GM12875 (cell line): Measurements from ENCODE around the gene FIBIN.

ENCODE experiments used
- H3K4me3 ChIP-seq: one replicate; pipeline ENCODE4 v1.5.1; 2011; ENCODE audit warnings: low read depth, low read length, control low read depth
- TF ChIP-seq, protein P1 (sequence below): IDR thresholded peaks from 2 replicates; pipeline ENCODE4 v1.5.1; 2011; ENCODE audit warnings: low read depth, mild to moderate bottlenecking, control low read depth, inconsistent platforms, low read length, moderate library complexity, borderline replicate concordance; ENCODE audit not compliant: insufficient read depth

Gene FIBIN

DNA sequence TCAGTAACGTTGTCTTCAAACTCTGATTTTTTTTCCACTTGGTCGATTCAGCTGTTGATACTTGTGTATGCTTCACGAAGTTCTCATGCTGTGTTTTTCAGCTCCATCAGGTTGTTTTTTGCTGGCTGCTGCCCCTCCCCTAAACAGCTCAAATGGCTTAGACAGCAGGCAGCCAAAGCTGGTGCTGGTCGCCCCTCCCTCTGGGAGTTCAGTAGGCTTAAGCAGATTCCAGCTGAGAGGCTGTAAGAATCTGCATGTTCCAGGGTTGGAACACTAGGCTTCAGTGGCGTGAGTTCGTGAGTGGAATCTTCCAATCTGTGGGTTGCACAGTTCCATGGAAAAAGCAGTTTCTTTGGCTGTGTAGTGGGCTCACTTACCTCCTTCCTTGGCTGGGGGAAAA, 10.3 kb upstream of the FIBIN start:
- H3K4me3 ChIP-seq = no peak overlapping the region
- TF ChIP-seq, protein P1, sequence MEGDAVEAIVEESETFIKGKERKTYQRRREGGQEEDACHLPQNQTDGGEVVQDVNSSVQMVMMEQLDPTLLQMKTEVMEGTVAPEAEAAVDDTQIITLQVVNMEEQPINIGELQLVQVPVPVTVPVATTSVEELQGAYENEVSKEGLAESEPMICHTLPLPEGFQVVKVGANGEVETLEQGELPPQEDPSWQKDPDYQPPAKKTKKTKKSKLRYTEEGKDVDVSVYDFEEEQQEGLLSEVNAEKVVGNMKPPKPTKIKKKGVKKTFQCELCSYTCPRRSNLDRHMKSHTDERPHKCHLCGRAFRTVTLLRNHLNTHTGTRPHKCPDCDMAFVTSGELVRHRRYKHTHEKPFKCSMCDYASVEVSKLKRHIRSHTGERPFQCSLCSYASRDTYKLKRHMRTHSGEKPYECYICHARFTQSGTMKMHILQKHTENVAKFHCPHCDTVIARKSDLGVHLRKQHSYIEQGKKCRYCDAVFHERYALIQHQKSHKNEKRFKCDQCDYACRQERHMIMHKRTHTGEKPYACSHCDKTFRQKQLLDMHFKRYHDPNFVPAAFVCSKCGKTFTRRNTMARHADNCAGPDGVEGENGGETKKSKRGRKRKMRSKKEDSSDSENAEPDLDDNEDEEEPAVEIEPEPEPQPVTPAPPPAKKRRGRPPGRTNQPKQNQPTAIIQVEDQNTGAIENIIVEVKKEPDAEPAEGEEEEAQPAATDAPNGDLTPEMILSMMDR = no peak

DNA sequence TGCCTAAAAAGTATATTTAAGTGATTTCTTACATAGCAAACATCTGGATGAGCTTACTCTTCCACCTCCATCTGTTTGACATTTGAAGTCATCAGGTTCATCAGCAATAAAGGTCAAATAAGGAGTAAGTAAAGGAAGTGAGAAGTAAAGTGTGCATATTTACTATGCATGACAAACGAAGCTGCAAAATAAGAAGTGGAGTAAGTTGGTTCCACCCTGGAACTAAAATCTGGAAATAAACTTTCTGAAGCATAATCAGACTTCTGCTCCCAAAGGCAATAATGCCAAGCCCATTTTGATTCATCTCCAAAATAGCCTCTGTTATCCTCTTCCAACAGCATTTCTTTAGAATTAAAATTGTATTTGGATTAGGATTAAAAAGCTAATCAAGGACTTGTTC, 8.4 kb upstream of the FIBIN start:
- no peak overlapping the region for H3K4me3 ChIP-seq
- TF ChIP-seq, protein P1 = no peak

DNA sequence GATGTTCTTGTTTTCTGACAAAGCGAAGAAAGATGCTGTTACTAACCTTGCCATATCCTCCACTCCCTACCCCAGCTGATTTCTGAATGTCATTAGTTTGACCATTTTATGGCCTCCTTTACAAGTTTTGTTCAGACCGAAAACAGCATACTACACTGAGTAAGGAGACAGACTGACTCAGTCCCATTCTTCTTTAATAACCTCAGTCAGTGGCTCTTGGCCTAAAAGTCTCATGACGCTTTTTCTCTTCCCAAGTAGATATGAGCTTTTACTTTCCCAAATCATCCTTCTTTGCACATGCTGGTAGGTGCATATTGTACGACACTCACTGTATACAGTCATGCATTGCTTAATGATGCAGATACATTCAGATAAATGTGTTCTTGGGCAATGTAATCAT, 8.0 kb upstream of the FIBIN start:
- TF ChIP-seq, protein P1 = no peak
- H3K4me3 ChIP-seq = no peak overlapping the region

DNA sequence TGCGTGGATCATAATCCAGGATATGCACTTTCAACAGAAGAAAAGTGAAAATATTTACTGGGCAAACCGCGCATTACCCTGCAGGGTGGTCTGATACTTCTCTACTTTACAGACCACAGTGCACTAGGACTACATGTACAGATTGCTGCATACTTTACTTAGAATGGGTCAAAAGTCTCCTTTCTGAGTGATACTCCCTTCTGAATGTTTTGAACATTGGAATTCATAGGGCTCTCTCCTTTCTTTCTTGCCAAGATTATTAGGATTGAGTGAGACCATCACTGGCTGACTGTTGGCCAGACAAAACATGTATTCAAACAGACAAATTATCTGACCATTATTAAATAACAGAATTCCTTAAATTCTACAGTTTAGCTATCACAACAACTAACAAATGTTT, 6.6 kb upstream of the FIBIN start:
- TF ChIP-seq, protein P1 = no peak
- H3K4me3 ChIP-seq = no peak overlapping the region

DNA sequence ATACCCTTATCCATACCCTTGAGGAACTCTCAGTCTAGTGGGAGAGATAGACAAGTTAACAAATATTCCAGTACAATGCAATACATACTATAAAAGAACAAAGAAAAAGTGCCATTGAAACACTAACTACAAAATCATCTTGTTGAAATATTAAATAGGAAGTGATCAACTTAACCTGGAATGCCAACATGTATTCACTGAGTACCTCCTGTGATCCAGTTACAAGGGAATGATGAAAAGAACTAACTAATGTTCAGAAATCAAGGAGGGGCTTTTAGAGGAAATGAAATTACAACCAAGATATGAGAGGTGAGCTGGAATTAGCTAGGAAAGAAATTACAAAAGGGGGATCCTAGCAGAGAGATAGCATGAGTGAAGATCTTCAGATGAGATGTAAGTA, 6.2 kb upstream of the FIBIN start:
- TF ChIP-seq, protein P1 = no peak
- no peak overlapping the region for H3K4me3 ChIP-seq

DNA sequence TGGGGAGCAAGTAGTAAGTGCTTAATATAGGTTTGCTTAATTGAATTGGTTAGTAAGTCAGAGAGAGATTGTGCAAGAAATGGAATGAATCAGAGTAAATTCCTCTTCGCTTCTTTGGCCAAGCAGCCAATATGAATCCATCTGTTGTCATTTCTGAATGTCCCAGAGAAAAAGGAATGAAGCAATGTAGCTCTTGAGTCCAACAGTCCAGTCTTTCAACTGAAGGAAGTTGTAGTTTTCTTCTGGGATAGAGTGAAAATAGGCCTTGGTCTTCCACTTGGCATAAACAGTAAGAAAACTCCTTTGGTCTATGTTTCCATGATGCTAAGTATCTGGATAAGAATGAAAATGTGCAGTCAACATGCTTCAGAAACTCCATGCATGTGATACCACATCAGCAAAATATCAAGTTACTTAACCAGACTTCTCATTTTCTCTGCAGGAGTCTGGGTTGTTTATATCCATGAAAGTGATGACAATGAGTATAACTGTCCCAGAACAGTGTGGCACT, 1.8 kb upstream of the FIBIN start:
- TF ChIP-seq, protein P1 = no peak
- no peak overlapping the region for H3K4me3 ChIP-seq

DNA sequence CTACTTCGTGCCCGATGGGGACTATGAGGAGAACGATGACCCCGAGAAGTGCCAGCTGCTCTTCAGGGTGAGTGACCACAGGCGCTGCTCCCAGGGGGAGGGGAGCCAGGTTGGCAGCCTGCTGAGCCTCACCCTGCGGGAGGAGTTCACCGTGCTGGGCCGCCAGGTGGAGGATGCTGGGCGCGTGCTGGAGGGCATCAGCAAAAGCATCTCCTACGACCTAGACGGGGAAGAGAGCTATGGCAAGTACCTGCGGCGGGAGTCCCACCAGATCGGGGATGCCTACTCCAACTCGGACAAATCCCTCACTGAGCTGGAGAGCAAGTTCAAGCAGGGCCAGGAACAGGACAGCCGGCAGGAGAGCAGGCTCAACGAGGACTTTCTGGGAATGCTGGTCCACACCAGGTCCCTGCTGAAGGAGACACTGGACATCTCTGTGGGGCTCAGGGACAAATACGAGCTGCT, 751 bp downstream of the FIBIN start:
- H3K4me3 ChIP-seq = no peak overlapping the region

More for the DNA sequence above, 751 bp downstream of the FIBIN start:
- TF ChIP-seq, protein P1 = no peak
